ENCODE results near the gene YPEL3. TPM values are rescaled to one million over a fixed set of nuclear protein-coding genes. Genes with fewer than 3 reads are reported as not detected.

The YPEL3 gene
- total RNA-seq, 1 donor from 2014 or later = 113 TPM

GRCh38 chr16:30091474-30092372 is 4.3 kb downstream of the YPEL3 start, which contains the start of gene TBX6:
TBX6 (minus strand) TSS chr16:30091924; CDS start chr16:30091193, 731 bp downstream.
- intact Hi-C loops (cut with DNase I) = no loop called here

GRCh38 chr16:30090610-30091331 is 5.2 kb downstream of the YPEL3 start:
- peaks cover 53% of the 10 kb centered on the region for H3K4me1 ChIP-seq
- no peak for TF ChIP-seq CTCF (IDR thresholded peaks at IDR 0.05)
- no peaks in the 10 kb centered on the region for H3K9me3 ChIP-seq
- intact Hi-C loops (cut with DNase I) = no loop called here
- ATAC-seq = no peak
- peak overlapping the region; percentile 86 for H3K27ac ChIP-seq
- peaks cover 26% of the 10 kb centered on the region for H3K36me3 ChIP-seq
- H3K4me3 ChIP-seq = peak overlapping the region; percentile 72
- no peak for DNase-seq
- H3K27me3 ChIP-seq (ENCODE audit: low read depth) = no peaks in the 10 kb centered on the region

More at GRCh38 chr16:30091474-30092372, 4.3 kb downstream of the YPEL3 start, which contains the start of gene TBX6:
- Histone ChIP-seq H3K27ac (peak within 1 kb of the TSS; percentile 86), H3K4me1 (peaks cover 56% of the 10 kb centered on the region), H3K9me3 (peaks cover 2% of the 10 kb centered on the region), H3K36me3 (peaks cover 20% of the 10 kb centered on the region), H3K27me3 (ENCODE audit: low read depth) (no peaks in the 10 kb centered on the region), H3K4me3 (peak within 1 kb of the TSS; percentile 72)
- TF ChIP-seq CTCF (IDR thresholded peaks at IDR 0.05) = peak; percentile 83
- DNase-seq = peak; percentile 96
- ATAC-seq = peak; percentile 94

- no peaks in the 10 kb centered on the region for H3K27me3 ChIP-seq (ENCODE audit: low read depth)
- no peak for ATAC-seq
These were observed 7.0 kb downstream of the YPEL3 start for GRCh38 chr16:30088832-30089624.

GRCh38 chr16:30088237-30088831 is 7.7 kb downstream of the YPEL3 start:
- DNase-seq (no peak), ATAC-seq (no peak)
- no peak overlapping the region for H3K27ac ChIP-seq
- intact Hi-C loops (cut with DNase I) = no loop called here
- H3K9me3 ChIP-seq = no peaks in the 10 kb centered on the region
- H3K36me3 ChIP-seq = peaks cover 32% of the 10 kb centered on the region
- H3K4me3 ChIP-seq = no peak overlapping the region
- no peaks in the 10 kb centered on the region for H3K27me3 ChIP-seq (ENCODE audit: low read depth)
- peaks cover 32% of the 10 kb centered on the region for H3K4me1 ChIP-seq
- TF ChIP-seq CTCF (IDR thresholded peaks at IDR 0.05) = no peak

More at GRCh38 chr16:30088832-30089624, 7.0 kb downstream of the YPEL3 start:
- Histone ChIP-seq H3K4me3 (no peak overlapping the region), H3K27ac (no peak overlapping the region), H3K9me3 (no peaks in the 10 kb centered on the region), H3K36me3 (peaks cover 32% of the 10 kb centered on the region), H3K4me1 (peaks cover 39% of the 10 kb centered on the region)
- intact Hi-C loops (cut with DNase I) = no loop called here
- no peak for DNase-seq
- TF ChIP-seq CTCF (IDR thresholded peaks at IDR 0.05) = no peak

Data from lower lobe of right lung (tissue), 2 donors.